A549 (cell line): ENCODE data around the gene HMGXB3. TPM values are rescaled to one million over a fixed set of nuclear protein-coding genes. Genes with fewer than 3 reads are reported as not detected.

Experiments
- ATAC-seq, 2 experiments: fragments of 200-7000 bp in 1 of 2; fragments of >200 bp in 1 of 2; cut with Nextera tagmentation in 1 of 2; cut with Tn5 transposase in 1 of 2; 3 replicates each; pipeline versions ENCODE4 v1.8.0 to v1.9.1; 2018 to 2020; ENCODE audit warnings: mild to moderate bottlenecking in 1 of 2, moderate library complexity in 1 of 2
- CTCF ChIA-PET: fragments of 300-600 bp; sonication (Branson Sonifier 250); formaldehyde crosslinking; extraction: SDS; loops from one replicate; lab custom pipeline; 2021; ENCODE audit warnings: antibody characterized with exemption, inconsistent platforms; lab: Yijun Ruan, JAX
- POLR2A ChIA-PET: fragments of 350-600 bp; formaldehyde crosslinking; extraction: SDS; loops from one replicate; lab custom pipeline; 2021; ENCODE audit warnings: antibody characterized with exemption, inconsistent platforms; lab: Yijun Ruan, JAX
- DNase-seq, 2 experiments: peaks; one replicate each; pipeline versions ENCODE4 v3.0.0 to v3.0.0-alpha.2; 2011 to 2016; ENCODE audit warnings: low read depth in 1 of 2, low spot score in 1 of 2
- FAIRE-seq: peaks from 2 replicates; lab custom pipeline; 2011; peaks lifted over from hg19 to GRCh38; lab: Jason Lieb, UNC
- H3K27ac ChIP-seq, 2 experiments: fragments of >200 bp; sonication (Bioruptor Twin); formaldehyde crosslinking; 3 replicates each; pipeline ENCODE4 v1.5.1; 2016 to 2017
- H3K4me1 ChIP-seq: fragments of >200 bp; sonication (Bioruptor Twin); formaldehyde crosslinking; 3 replicates; pipeline ENCODE4 v1.6.1; 2016
- H3K4me2 ChIP-seq: fragments of >200 bp; sonication (Bioruptor Twin); formaldehyde crosslinking; 3 replicates; pipeline ENCODE4 v1.6.1; 2016
- H3K4me3 ChIP-seq: fragments of >200 bp; sonication (Bioruptor Twin); formaldehyde crosslinking; 3 replicates; pipeline ENCODE4 v1.5.1; 2016
- H3K9me3 ChIP-seq: fragments of >200 bp; sonication (Bioruptor Twin); formaldehyde crosslinking; 3 replicates; pipeline ENCODE4 v1.6.1; 2016
- ATOH8 ChIP-seq: fragments of 250-450 bp; sonication (Bioruptor Pico); IDR thresholded peaks from 2 replicates; pipeline ENCODE4 v1.5.0; 2020; ENCODE audit warnings: low read depth, mild to moderate bottlenecking, moderate library complexity
- BHLHE40 ChIP-seq: IDR thresholded peaks from 2 replicates; pipeline ENCODE4 v1.6.1; 2012; ENCODE audit warnings: low read depth, low read length, inconsistent platforms
- CBX8 ChIP-seq: fragments of 200-600 bp; sonication (generic); IDR thresholded peaks from 2 replicates; pipeline ENCODE4 v1.6.1; 2016
- CEBPB ChIP-seq, 2 experiments: fragments of >200 bp in 1 of 2; sonication (Bioruptor Twin) in 1 of 2; formaldehyde crosslinking in 1 of 2; IDR thresholded peaks; 2 replicates each; pipeline ENCODE4 v1.6.1; 2012 to 2016
- CHD4 ChIP-seq: fragments of 200-600 bp; sonication (generic); IDR thresholded peaks from 2 replicates; pipeline ENCODE4 v1.6.1; 2016; ENCODE audit warnings: antibody characterized with exemption, mild to moderate bottlenecking, borderline replicate concordance
- E2F6 ChIP-seq: IDR thresholded peaks from 2 replicates; pipeline ENCODE4 v1.6.1; 2012; ENCODE audit warnings: low read depth, borderline replicate concordance
- EHMT2 ChIP-seq: fragments of 200-600 bp; sonication (generic); IDR thresholded peaks from 2 replicates; pipeline ENCODE4 v1.6.1; 2016; ENCODE audit warnings: antibody characterized with exemption, low read depth, mild to moderate bottlenecking, moderate library complexity
- ESRRA ChIP-seq: fragments of 150-350 bp; IDR thresholded peaks from 2 replicates; pipeline ENCODE4 v1.6.1; 2014; ENCODE audit warnings: mild to moderate bottlenecking, low read length, borderline replicate concordance
- FOSB ChIP-seq: fragments of 250-450 bp; sonication (Bioruptor Pico); IDR thresholded peaks from 2 replicates; pipeline ENCODE4 v1.5.0; 2020; ENCODE audit warnings: mild to moderate bottlenecking, moderate library complexity
- GATA3 ChIP-seq: IDR thresholded peaks from 2 replicates; pipeline ENCODE4 v1.6.1; 2012; ENCODE audit warnings: borderline replicate concordance
- HDAC2 ChIP-seq: fragments of 200-600 bp; sonication (generic); IDR thresholded peaks from 2 replicates; pipeline ENCODE4 v1.6.1; 2016
- HMGXB4 ChIP-seq: fragments of 250-450 bp; sonication (Bioruptor Pico); IDR thresholded peaks from 2 replicates; pipeline ENCODE4 v1.5.0; 2021; ENCODE audit warnings: mild to moderate bottlenecking, moderate library complexity, borderline replicate concordance
- HOXB13 ChIP-seq: fragments of 250-450 bp; sonication (Bioruptor Pico); IDR thresholded peaks from 2 replicates; pipeline ENCODE4 v1.5.0; 2020; ENCODE audit warnings: low read depth, mild to moderate bottlenecking, moderate library complexity
- HOXB5 ChIP-seq: fragments of 250-450 bp; sonication (Bioruptor Pico); IDR thresholded peaks from 2 replicates; pipeline ENCODE4 v1.5.0; 2020; ENCODE audit warnings: mild to moderate bottlenecking, moderate library complexity
- MAFK ChIP-seq: fragments of 450-650 bp; IDR thresholded peaks from 2 replicates; pipeline ENCODE4 v1.6.1; 2014; ENCODE audit not compliant: partially characterized antibody
- MAZ ChIP-seq: fragments of 150-350 bp; IDR thresholded peaks from 2 replicates; pipeline ENCODE4 v1.6.1; 2014; ENCODE audit warnings: antibody characterized with exemption, low read depth, low read length, borderline replicate concordance
- MYC ChIP-seq: IDR thresholded peaks from 2 replicates; pipeline ENCODE4 v1.6.1; 2012; ENCODE audit warnings: mild to moderate bottlenecking, inconsistent platforms, low read length, improper control_type of control experiment, borderline replicate concordance
- NFE2L2 ChIP-seq: fragments of 150-350 bp; conservative IDR thresholded peaks from 2 replicates; pipeline ENCODE4 v1.6.1; 2014; ENCODE audit warnings: low read length
- NPAS2 ChIP-seq: fragments of 250-450 bp; sonication (Bioruptor Pico); IDR thresholded peaks from 2 replicates; pipeline ENCODE4 v1.8.0; 2022; ENCODE audit warnings: mild to moderate bottlenecking, moderate library complexity, borderline replicate concordance
- PBX3 ChIP-seq: IDR thresholded peaks from 2 replicates; pipeline ENCODE4 v1.6.1; 2012
- PHF8 ChIP-seq: fragments of 200-600 bp; sonication (generic); IDR thresholded peaks from 2 replicates; pipeline ENCODE4 v1.6.1; 2016; ENCODE audit warnings: low read depth, mild to moderate bottlenecking, antibody characterized with exemption, moderate library complexity, borderline replicate concordance
- POLR2AphosphoS2 ChIP-seq: conservative IDR thresholded peaks from 2 replicates; pipeline ENCODE4 v1.6.1; 2012; ENCODE audit warnings: low read length, improper control_type of control experiment, inconsistent platforms
- RAD21 ChIP-seq, 2 experiments: fragments of >200 bp in 1 of 2; sonication (Bioruptor Twin) in 1 of 2; formaldehyde crosslinking in 1 of 2; IDR thresholded peaks in 1 of 2; conservative IDR thresholded peaks in 1 of 2; 2 replicates in 1 of 2; 3 replicates in 1 of 2; pipeline ENCODE4 v1.6.1; 2012 to 2018; ENCODE audit warnings: inconsistent platforms in 1 of 2
- RCOR1 ChIP-seq: fragments of 150-350 bp; IDR thresholded peaks from 2 replicates; pipeline ENCODE4 v1.6.1; 2014; ENCODE audit warnings: antibody characterized with exemption, low read length, low read depth
- RFX5 ChIP-seq: fragments of 450-650 bp; IDR thresholded peaks from 2 replicates; pipeline ENCODE4 v1.7.1; 2014; ENCODE audit warnings: antibody characterized with exemption, mild to moderate bottlenecking, moderate library complexity
- RNF2 ChIP-seq: fragments of 200-600 bp; sonication (generic); IDR thresholded peaks from 2 replicates; pipeline ENCODE4 v1.6.1; 2016; ENCODE audit warnings: low read depth, mild to moderate bottlenecking, antibody characterized with exemption, moderate library complexity, borderline replicate concordance
- SMC3 ChIP-seq: fragments of >200 bp; sonication (Bioruptor Twin); formaldehyde crosslinking; IDR thresholded peaks from 3 replicates; pipeline ENCODE4 v1.6.1; 2018; ENCODE audit warnings: inconsistent platforms
- TFCP2L1 ChIP-seq: fragments of 250-450 bp; sonication (Bioruptor Pico); IDR thresholded peaks from 2 replicates; pipeline ENCODE4 v1.5.0; 2021; ENCODE audit warnings: mild to moderate bottlenecking
- TP53 ChIP-seq: fragments of 250-450 bp; sonication (Bioruptor Pico); IDR thresholded peaks from 2 replicates; pipeline ENCODE4 v1.5.0; 2021; ENCODE audit warnings: mild to moderate bottlenecking, moderate library complexity
- ZC3H11A ChIP-seq: fragments of 450-650 bp; IDR thresholded peaks from 2 replicates; pipeline ENCODE4 v1.6.1; 2014; ENCODE audit warnings: antibody characterized with exemption, mild to moderate bottlenecking
- WGBS: methylation state at CpG from one replicate; pipeline ENCODE4 v1.1.6; 2017; ENCODE audit errors: missing lambda C conversion rate; 5-methylcytosine and 5-hydroxymethylcytosine counted together
- polyA plus RNA-seq, 4 experiments: library from polyadenylated mRNA; depleted of rRNA in 3 of 4; stranded (reverse); fragments of >200 nt; fragmentation: RNase III in 1 of 4; extraction: RNeasy Plus Mini Kit Qiagen cat#74134 plus additional on column Dnase treatment in 1 of 4; gene quantifications; 2 replicates in 3 of 4; 3 replicates in 1 of 4; pipeline ENCODE4 v1.2.3, GENCODE V29; 2011 to 2017

Gene HMGXB3
- polyA plus RNA-seq, 2 of the 4 experiments (the other 2 are of a cell fraction), result 20.5 to 34.1 TPM

GRCh38 chr5:150013931-150014330 lies 13.4 kb downstream of the HMGXB3 start:
- no peak overlapping the region for H3K27ac ChIP-seq
- WGBS, result 96% methylated on average over 4 of the region's 4 CpGs
- POLR2A ChIA-PET, result no interaction called here
- FAIRE-seq, result no peak
- H3K9me3 ChIP-seq, result peaks cover 18% of the 10 kb centered on the region
- no peak overlapping the region for H3K4me2 ChIP-seq
- TF ChIP-seq PHF8, result no peak
- TF ChIP-seq POLR2AphosphoS2, result no peak
- no peak for TF ChIP-seq BHLHE40
- no peak for TF ChIP-seq ZC3H11A
- no peak for TF ChIP-seq GATA3
- TF ChIP-seq HMGXB4 (CRISPR knock-in tag), result no peak
- no peak for TF ChIP-seq E2F6
- TF ChIP-seq EHMT2, result no peak
- no peak for TF ChIP-seq RNF2
- TF ChIP-seq ESRRA, result no peak
- no peak for TF ChIP-seq ATOH8
- no peak for TF ChIP-seq RFX5
- no peak for TF ChIP-seq CEBPB (IDR thresholded peaks at IDR 0.05)
- TF ChIP-seq TP53, result no peak
- TF ChIP-seq CBX8, result no peak
- no peak for TF ChIP-seq HOXB5 (CRISPR knock-in tag)
- TF ChIP-seq RCOR1, result no peak
- ATAC-seq, result no peak
- no peak overlapping the region for H3K4me3 ChIP-seq
- CTCF ChIA-PET, result interaction anchor here (1.9 kb wide), 1 partner anchor 9 kb away, joined by 8 read pairs; no protein-coding TSS in a partner anchor
- no peak for DNase-seq
- H3K4me1 ChIP-seq, result peaks cover 8% of the 10 kb centered on the region; the same call in 2 of the 3 replicates

GRCh38 chr5:150014456-150014855 lies 13.9 kb downstream of the HMGXB3 start:
- FAIRE-seq (peak; percentile 28), ATAC-seq (no peak), DNase-seq (no peak)
- Histone ChIP-seq H3K4me3 (no peak overlapping the region), H3K27ac (no peak overlapping the region), H3K4me1 (peaks cover 8% of the 10 kb centered on the region; the same call in 2 of the 3 replicates), H3K4me2 (no peak overlapping the region), H3K9me3 (peaks cover 18% of the 10 kb centered on the region)
- TF ChIP-seq GATA3 (no peak), BHLHE40 (no peak), MAZ (no peak)
- CTCF ChIA-PET, result interaction anchor here (1.9 kb wide), 1 partner anchor 10 kb away, joined by 8 read pairs; no protein-coding TSS in a partner anchor
- POLR2A ChIA-PET, result no interaction called here
- WGBS, result 98% methylated on average over 3 of the region's 3 CpGs

- ATAC-seq, result no peak
- no peak for DNase-seq
- CTCF ChIA-PET, result interaction anchor here (1.0 kb wide), 1 partner anchor 163 kb away, joined by 3 read pairs; no protein-coding TSS in a partner anchor
- peaks cover 18% of the 10 kb centered on the region for H3K9me3 ChIP-seq
- peaks cover 8% of the 10 kb centered on the region; the same call in 2 of the 3 replicates for H3K4me1 ChIP-seq
- no peak for FAIRE-seq
- no peak overlapping the region for H3K4me2 ChIP-seq
- 96% methylated on average over 3 of the region's 3 CpGs for WGBS
- POLR2A ChIA-PET, result no interaction called here
- no peak overlapping the region for H3K4me3 ChIP-seq
- H3K27ac ChIP-seq, result no peak overlapping the region
- TF ChIP-seq PBX3 (no peak), MYC (no peak), TFCP2L1 (CRISPR knock-in tag) (no peak), NPAS2 (CRISPR knock-in tag) (no peak), EHMT2 (no peak), RAD21 (conservative IDR thresholded peaks at IDR 0.05 in 1 of 2, IDR thresholded peaks at IDR 0.05 in 1 of 2) (no peak), HMGXB4 (CRISPR knock-in tag) (no peak), SMC3 (no peak), RCOR1 (no peak), CHD4 (no peak), MAFK (no peak), NFE2L2 (no peak), FOSB (CRISPR knock-in tag) (no peak), HDAC2 (no peak), HOXB13 (no peak)
Observed at GRCh38 chr5:150015415-150015814, 14.9 kb downstream of the HMGXB3 start.
